GM19324 (cell line): ENCODE results near the gene TEX10.
"Not testable (repeated sequence)": the region's sequence is repeated elsewhere in the genome, so short reads cannot be mapped to it uniquely, and the experiment has no call there.

ENCODE experiments used
- ATAC-seq: cut with Tn5 transposase; IDR thresholded peaks from one replicate; pipeline ENCODE4 v1.9.1; 2021; ENCODE audit warnings: mild to moderate bottlenecking, moderate library complexity; ENCODE audit not compliant: unreplicated experiment, low FRiP score

Gene TEX10

GRCh38 chr9:100351508-100351907 is 1.2 kb downstream of the TEX10 start:
- no peak for ATAC-seq

GRCh38 chr9:100350188-100350587 is 2.6 kb downstream of the TEX10 start:
- ATAC-seq, result no peak

GRCh38 chr9:100346836-100347235 is 5.9 kb downstream of the TEX10 start:
- ATAC-seq, result no peak

- no peak for ATAC-seq
Measured at GRCh38 chr9:100341889-100342288, 10.9 kb downstream of the TEX10 start.

GRCh38 chr9:100340224-100340623 is 12.5 kb downstream of the TEX10 start:
- no peak for ATAC-seq

GRCh38 chr9:100338736-100339135 is 14.0 kb downstream of the TEX10 start:
- not testable (repeated sequence) for ATAC-seq

GRCh38 chr9:100324594-100325200 is 28.0 kb downstream of the TEX10 start:
- ATAC-seq, result no peak

- ATAC-seq, result no peak
Measured at GRCh38 chr9:100322954-100323536, 29.7 kb downstream of the TEX10 start.

- ATAC-seq, result no peak
Measured at GRCh38 chr9:100317706-100318105, 35.0 kb downstream of the TEX10 start.

GRCh38 chr9:100315561-100315960 is 37.2 kb downstream of the TEX10 start:
- ATAC-seq, result no peak

GRCh38 chr9:100309992-100310391 is 42.8 kb downstream of the TEX10 start:
- ATAC-seq, result no peak

GRCh38 chr9:100308965-100309564 is 43.7 kb downstream of the TEX10 start:
- ATAC-seq, result no peak

- no peak for ATAC-seq
Measured at GRCh38 chr9:100307080-100307479, 45.7 kb downstream of the TEX10 start.

- no peak for ATAC-seq
Measured at GRCh38 chr9:100306283-100306682, 46.5 kb downstream of the TEX10 start.

GRCh38 chr9:100303747-100304146 is 49.0 kb downstream of the TEX10 start:
- ATAC-seq, result no peak

GRCh38 chr9:100298378-100298777 is 54.4 kb downstream of the TEX10 start:
- no peak for ATAC-seq

- ATAC-seq, result no peak
Measured at GRCh38 chr9:100296407-100296806, 56.3 kb downstream of the TEX10 start.

- no peak for ATAC-seq
Measured at GRCh38 chr9:100295240-100295639, 57.5 kb downstream of the TEX10 start.

- ATAC-seq, result no peak
Measured at GRCh38 chr9:100294806-100295205, 57.9 kb downstream of the TEX10 start.

- no peak for ATAC-seq
Measured at GRCh38 chr9:100294341-100294740, 58.4 kb downstream of the TEX10 start.

GRCh38 chr9:100292414-100292813 is 60.3 kb downstream of the TEX10 start:
- no peak for ATAC-seq

- ATAC-seq, result no peak
Measured at GRCh38 chr9:100290714-100291113, 62.0 kb downstream of the TEX10 start.
